ENCODE data around the gene RIPOR3. TPM values are rescaled to one million over a fixed set of nuclear protein-coding genes. Genes with fewer than 3 reads are reported as not detected.

RIPOR3 gene
- polyA plus RNA-seq, 1 experiment: 11.5 TPM

GRCh38 chr20:50578061-50578777 lies 113.1 kb downstream of the RIPOR3 start:
- no peak for TF ChIP-seq CTCF (IDR thresholded peaks at IDR 0.05; ENCODE audit: low read depth, low read length)
- no peak for DNase-seq (ENCODE audit: low read depth, low spot score)
- POLR2A ChIA-PET: interaction anchor here (0.5 kb wide), 1 partner anchor 117 kb away, joined by 3 read pairs; no protein-coding TSS in a partner anchor
- H3K4me3 ChIP-seq (ENCODE audit: low read depth, low read length): no peak overlapping the region
- no peaks in the 10 kb centered on the region; the same call in 1 of the 2 replicates for H3K9me3 ChIP-seq (ENCODE audit: control insufficient read depth, insufficient read depth, low read length)
- CTCF ChIA-PET: interaction anchor here (2.4 kb wide), 1 partner anchor 171 kb away, joined by 7 read pairs; no protein-coding TSS in a partner anchor
- no peak overlapping the region for H3K27ac ChIP-seq (ENCODE audit: low read depth, low read length)
- no peaks in the 10 kb centered on the region for H3K27me3 ChIP-seq (ENCODE audit: control insufficient read depth, insufficient read depth, low read length)

- ChIA-PET POLR2A (interaction anchor here (0.6 kb wide), 1 partner anchor 34 kb away, joined by 7 read pairs; no protein-coding TSS in a partner anchor), CTCF (interaction anchor here (0.7 to 1.7 kb wide), 4 partner anchors 113 to 390 kb away, joined by 3 to 5 read pairs (median 4); no protein-coding TSS in a partner anchor)
- no peak for DNase-seq (ENCODE audit: low read depth, low spot score)
- Histone ChIP-seq H3K27ac (ENCODE audit: low read depth, low read length) (no peak overlapping the region), H3K4me3 (ENCODE audit: low read depth, low read length) (no peak overlapping the region), H3K9me3 (ENCODE audit: control insufficient read depth, insufficient read depth, low read length) (no peaks in the 10 kb centered on the region; the same call in 1 of the 2 replicates), H3K27me3 (ENCODE audit: control insufficient read depth, insufficient read depth, low read length) (no peaks in the 10 kb centered on the region)
- no peak for TF ChIP-seq CTCF (IDR thresholded peaks at IDR 0.05; ENCODE audit: low read depth, low read length)
These were observed 113.9 kb downstream of the RIPOR3 start for GRCh38 chr20:50577175-50578018.

GRCh38 chr20:50575865-50576720 lies 115.2 kb downstream of the RIPOR3 start:
- ChIA-PET POLR2A (interaction anchor here (0.6 kb wide), 1 partner anchor 36 kb away, joined by 7 read pairs; no protein-coding TSS in a partner anchor), CTCF (interaction anchor here (0.5 to 3.3 kb wide), 17 partner anchors 9 to 399 kb away, joined by 3 to 11 read pairs (median 4); no protein-coding TSS in a partner anchor)
- Histone ChIP-seq H3K9me3 (ENCODE audit: control insufficient read depth, insufficient read depth, low read length) (no peaks in the 10 kb centered on the region; the same call in 1 of the 2 replicates), H3K4me3 (ENCODE audit: low read depth, low read length) (no peak overlapping the region), H3K27me3 (ENCODE audit: control insufficient read depth, insufficient read depth, low read length) (no peaks in the 10 kb centered on the region), H3K27ac (ENCODE audit: low read depth, low read length) (peak overlapping the region; percentile 31)
- no peak for DNase-seq (ENCODE audit: low read depth, low spot score)
- TF ChIP-seq CTCF (IDR thresholded peaks at IDR 0.05; ENCODE audit: low read depth, low read length): peak; percentile 81

GRCh38 chr20:50574586-50574985 lies 116.8 kb downstream of the RIPOR3 start:
- Histone ChIP-seq H3K27me3 (ENCODE audit: control insufficient read depth, insufficient read depth, low read length) (no peaks in the 10 kb centered on the region), H3K9me3 (ENCODE audit: control insufficient read depth, insufficient read depth, low read length) (no peaks in the 10 kb centered on the region; the same call in 1 of the 2 replicates), H3K4me3 (ENCODE audit: low read depth, low read length) (no peak overlapping the region), H3K27ac (ENCODE audit: low read depth, low read length) (no peak overlapping the region)
- DNase-seq (ENCODE audit: low read depth, low spot score): no peak
- ChIA-PET POLR2A (no interaction called here), CTCF (interaction anchor here (0.6 to 3.3 kb wide), 7 partner anchors 10 to 989 kb away, joined by 3 to 11 read pairs (median 4); no protein-coding TSS in a partner anchor)
- TF ChIP-seq CTCF (IDR thresholded peaks at IDR 0.05; ENCODE audit: low read depth, low read length): no peak

Data from AG04450 (cell line).